Activated CD8-positive, alpha-beta memory T cell treated with anti-CD3 and anti-CD28 coated beads, Interleukin-2, amount 10 ng/mL, durations not matched to agents 7 days and 5 days (primary cell): ENCODE data around the gene ICA1. TPM values are rescaled to one million over a fixed set of nuclear protein-coding genes. Genes with fewer than 3 reads are reported as not detected.
A peak's percentile ranks its signal among the peaks of the same experiment; 100 is the strongest.
"Not testable (repeated sequence)": the region's sequence is repeated elsewhere in the genome, so short reads cannot be mapped to it uniquely, and the experiment has no call there.

Experiments
- ATAC-seq: fragments of 150-1000 bp; cut with Tn5 transposase; one replicate; pipeline ENCODE4 v1.10.0; 2021; ENCODE audit warnings: moderate library complexity
- CTCF ChIA-PET: fragments of 350-600 bp; sonication (Branson Sonifier 250); formaldehyde crosslinking; loops from one replicate; lab custom pipeline; 2021; ENCODE audit warnings: antibody characterized with exemption; lab: Charles Lee
- DNase-seq: peaks from one replicate; pipeline ENCODE4 v3.0.0-alpha.2; 2020
- H3K27ac Mint-ChIP-seq: one replicate; pipeline ENCODE4 v1.8.0; 2021; ENCODE audit warnings: mild to moderate bottlenecking, mixed read lengths
- H3K27me3 Mint-ChIP-seq: one replicate; pipeline ENCODE4 v1.8.0; 2021; ENCODE audit warnings: mixed read lengths
- H3K36me3 Mint-ChIP-seq: one replicate; pipeline ENCODE4 v1.8.0; 2021; ENCODE audit warnings: mild to moderate bottlenecking, mixed read lengths
- H3K4me1 Mint-ChIP-seq: one replicate; pipeline ENCODE4 v1.8.0; 2021; ENCODE audit warnings: mixed read lengths
- H3K4me3 Mint-ChIP-seq: one replicate; pipeline ENCODE4 v1.8.0; 2021; ENCODE audit warnings: mild to moderate bottlenecking, moderate library complexity, mixed read lengths
- H3K9me3 Mint-ChIP-seq: one replicate; pipeline ENCODE4 v1.8.0; 2022; ENCODE audit warnings: low read depth, mixed read lengths
- total RNA-seq, 2 experiments: library from RNA; stranded (reverse); gene quantifications; one replicate each; pipeline ENCODE4 v1.2.3, GENCODE V29; 2021

ICA1 gene
- total RNA-seq, 2 experiments from 2014 or later = 2.7 to 3.4 TPM

GRCh38 chr7:8258166-8258565 lies 3.8 kb downstream of the ICA1 start:
- H3K27ac Mint-ChIP-seq = no peak overlapping the region
- CTCF ChIA-PET = no interaction called here
- peaks cover 46% of the 10 kb centered on the region for H3K27me3 Mint-ChIP-seq
- H3K36me3 Mint-ChIP-seq = no peaks in the 10 kb centered on the region
- H3K4me1 Mint-ChIP-seq = peaks cover 6% of the 10 kb centered on the region
- no peaks in the 10 kb centered on the region for H3K9me3 Mint-ChIP-seq
- H3K4me3 Mint-ChIP-seq = no peak overlapping the region
- ATAC-seq (no peak), DNase-seq (no peak)

GRCh38 chr7:8255680-8256655 lies 6.0 kb downstream of the ICA1 start:
- peaks cover 37% of the 10 kb centered on the region for H3K27me3 Mint-ChIP-seq
- DNase-seq (no peak), ATAC-seq (no peak)
- H3K9me3 Mint-ChIP-seq = no peaks in the 10 kb centered on the region
- no peaks in the 10 kb centered on the region for H3K36me3 Mint-ChIP-seq
- H3K4me1 Mint-ChIP-seq = peaks cover 4% of the 10 kb centered on the region
- H3K4me3 Mint-ChIP-seq = no peak overlapping the region
- CTCF ChIA-PET = interaction anchor here (0.6 kb wide), 1 partner anchor 50 kb away, joined by 3 read pairs; no protein-coding TSS in a partner anchor
- no peak overlapping the region for H3K27ac Mint-ChIP-seq

- no peak overlapping the region for H3K27ac Mint-ChIP-seq
- no peak overlapping the region for H3K4me3 Mint-ChIP-seq
- H3K9me3 Mint-ChIP-seq = no peaks in the 10 kb centered on the region
- H3K4me1 Mint-ChIP-seq = no peaks in the 10 kb centered on the region
- no peaks in the 10 kb centered on the region for H3K36me3 Mint-ChIP-seq
- ATAC-seq = no peak
- CTCF ChIA-PET = no interaction called here
- H3K27me3 Mint-ChIP-seq = peaks cover 30% of the 10 kb centered on the region
- DNase-seq = no peak
Observed at GRCh38 chr7:8254667-8255066, 7.3 kb downstream of the ICA1 start.

GRCh38 chr7:8254215-8254614 lies 7.8 kb downstream of the ICA1 start:
- ATAC-seq (no peak), DNase-seq (no peak)
- peaks cover 2% of the 10 kb centered on the region for H3K4me1 Mint-ChIP-seq
- H3K36me3 Mint-ChIP-seq = no peaks in the 10 kb centered on the region
- H3K9me3 Mint-ChIP-seq = no peaks in the 10 kb centered on the region
- CTCF ChIA-PET = no interaction called here
- peaks cover 26% of the 10 kb centered on the region for H3K27me3 Mint-ChIP-seq
- no peak overlapping the region for H3K4me3 Mint-ChIP-seq
- H3K27ac Mint-ChIP-seq = no peak overlapping the region

- no peak overlapping the region for H3K27ac Mint-ChIP-seq
- peaks cover 28% of the 10 kb centered on the region for H3K27me3 Mint-ChIP-seq
- DNase-seq (no peak), ATAC-seq (no peak)
- peaks cover 6% of the 10 kb centered on the region for H3K4me1 Mint-ChIP-seq
- H3K4me3 Mint-ChIP-seq = no peak overlapping the region
- no peaks in the 10 kb centered on the region for H3K9me3 Mint-ChIP-seq
- CTCF ChIA-PET = no interaction called here
- no peaks in the 10 kb centered on the region for H3K36me3 Mint-ChIP-seq
Observed at GRCh38 chr7:8251195-8251594, 10.8 kb downstream of the ICA1 start.

GRCh38 chr7:8250547-8250946 lies 11.4 kb downstream of the ICA1 start:
- DNase-seq (no peak), ATAC-seq (no peak)
- Mint-ChIP-seq H3K4me1 (peaks cover 6% of the 10 kb centered on the region), H3K27ac (no peak overlapping the region), H3K4me3 (no peak overlapping the region), H3K9me3 (no peaks in the 10 kb centered on the region), H3K36me3 (no peaks in the 10 kb centered on the region), H3K27me3 (peaks cover 28% of the 10 kb centered on the region)
- CTCF ChIA-PET = no interaction called here

- H3K9me3 Mint-ChIP-seq = no peaks in the 10 kb centered on the region
- no peak overlapping the region for H3K4me3 Mint-ChIP-seq
- DNase-seq (peak; percentile 48), ATAC-seq (peak; percentile 60)
- H3K27me3 Mint-ChIP-seq = peaks cover 23% of the 10 kb centered on the region
- H3K36me3 Mint-ChIP-seq = no peaks in the 10 kb centered on the region
- CTCF ChIA-PET = no interaction called here
- peaks cover 6% of the 10 kb centered on the region for H3K4me1 Mint-ChIP-seq
- no peak overlapping the region for H3K27ac Mint-ChIP-seq
Observed at GRCh38 chr7:8249121-8249520, 12.8 kb downstream of the ICA1 start.

- ATAC-seq = no peak
- Mint-ChIP-seq H3K36me3 (peaks cover 3% of the 10 kb centered on the region), H3K27ac (no peak overlapping the region), H3K4me3 (no peak overlapping the region), H3K9me3 (peaks cover 7% of the 10 kb centered on the region), H3K27me3 (peaks cover 19% of the 10 kb centered on the region), H3K4me1 (peaks cover 6% of the 10 kb centered on the region)
- CTCF ChIA-PET = no interaction called here
- no peak for DNase-seq
Observed at GRCh38 chr7:8246020-8246419, 15.9 kb downstream of the ICA1 start.

GRCh38 chr7:8245032-8245431 lies 16.9 kb downstream of the ICA1 start:
- ATAC-seq, H3K36me3 Mint-ChIP-seq, H3K9me3 Mint-ChIP-seq, DNase-seq, H3K4me3 Mint-ChIP-seq, CTCF ChIA-PET, H3K4me1 Mint-ChIP-seq, H3K27ac Mint-ChIP-seq: not testable (repeated sequence)
- peaks cover 25% of the 10 kb centered on the region for H3K27me3 Mint-ChIP-seq

- H3K4me1 Mint-ChIP-seq, ATAC-seq, CTCF ChIA-PET, H3K36me3 Mint-ChIP-seq, H3K4me3 Mint-ChIP-seq, H3K9me3 Mint-ChIP-seq, H3K27ac Mint-ChIP-seq, DNase-seq: not testable (repeated sequence)
- peaks cover 28% of the 10 kb centered on the region for H3K27me3 Mint-ChIP-seq
Observed at GRCh38 chr7:8243059-8243458, 18.9 kb downstream of the ICA1 start.

- H3K27me3 Mint-ChIP-seq = peaks cover 35% of the 10 kb centered on the region
- not testable (repeated sequence) for H3K36me3 Mint-ChIP-seq, H3K27ac Mint-ChIP-seq, DNase-seq, ATAC-seq, H3K4me1 Mint-ChIP-seq, H3K4me3 Mint-ChIP-seq, H3K9me3 Mint-ChIP-seq
- CTCF ChIA-PET = interaction anchor here (0.9 kb wide), 1 partner anchor 425 kb away, joined by 3 read pairs; no protein-coding TSS in a partner anchor
Observed at GRCh38 chr7:8239702-8240362, 22.1 kb downstream of the ICA1 start.

GRCh38 chr7:8236780-8237407 lies 25.1 kb downstream of the ICA1 start:
- Mint-ChIP-seq H3K27me3 (peaks cover 31% of the 10 kb centered on the region), H3K36me3 (no peaks in the 10 kb centered on the region), H3K9me3 (peaks cover 2% of the 10 kb centered on the region), H3K4me3 (no peak overlapping the region), H3K27ac (no peak overlapping the region), H3K4me1 (peaks cover 4% of the 10 kb centered on the region)
- DNase-seq = no peak
- CTCF ChIA-PET = no interaction called here
- no peak for ATAC-seq

- CTCF ChIA-PET = no interaction called here
- Mint-ChIP-seq H3K27ac (no peak overlapping the region), H3K36me3 (no peaks in the 10 kb centered on the region), H3K4me1 (peaks cover 4% of the 10 kb centered on the region), H3K27me3 (peaks cover 25% of the 10 kb centered on the region), H3K9me3 (no peaks in the 10 kb centered on the region), H3K4me3 (no peak overlapping the region)
- peak; percentile 36 for ATAC-seq
- DNase-seq = no peak
Observed at GRCh38 chr7:8232999-8233847, 28.7 kb downstream of the ICA1 start.
